HG02571 (cell line): ENCODE measurements around the gene NR1H3.
"Not testable (repeated sequence)": the region's sequence is repeated elsewhere in the genome, so short reads cannot be mapped to it uniquely, and the experiment has no call there.

Experiments
- ATAC-seq: cut with Tn5 transposase; IDR thresholded peaks from one replicate; pipeline ENCODE4 v1.9.1; 2021; ENCODE audit warnings: mild to moderate bottlenecking, moderate library complexity; ENCODE audit not compliant: unreplicated experiment

Gene NR1H3

GRCh38 chr11:47302853-47303252 is 45.1 kb downstream of the NR1H3 start:
- no peak for ATAC-seq

GRCh38 chr11:47305734-47306483 is 48.1 kb downstream of the NR1H3 start:
- ATAC-seq: no peak

GRCh38 chr11:47306484-47306844 is 48.7 kb downstream of the NR1H3 start:
- ATAC-seq: no peak

- no peak for ATAC-seq
Measured at GRCh38 chr11:47308050-47308823, 50.4 kb downstream of the NR1H3 start.

- no peak for ATAC-seq
Measured at GRCh38 chr11:47314992-47315391, 57.2 kb downstream of the NR1H3 start.

GRCh38 chr11:47316501-47316900 is 58.7 kb downstream of the NR1H3 start:
- not testable (repeated sequence) for ATAC-seq

GRCh38 chr11:47317064-47317828 is 59.5 kb downstream of the NR1H3 start:
- no peak for ATAC-seq

GRCh38 chr11:47318166-47318565 is 60.4 kb downstream of the NR1H3 start:
- ATAC-seq: no peak
